ENCODE results near the gene NPM3.

DNA sequence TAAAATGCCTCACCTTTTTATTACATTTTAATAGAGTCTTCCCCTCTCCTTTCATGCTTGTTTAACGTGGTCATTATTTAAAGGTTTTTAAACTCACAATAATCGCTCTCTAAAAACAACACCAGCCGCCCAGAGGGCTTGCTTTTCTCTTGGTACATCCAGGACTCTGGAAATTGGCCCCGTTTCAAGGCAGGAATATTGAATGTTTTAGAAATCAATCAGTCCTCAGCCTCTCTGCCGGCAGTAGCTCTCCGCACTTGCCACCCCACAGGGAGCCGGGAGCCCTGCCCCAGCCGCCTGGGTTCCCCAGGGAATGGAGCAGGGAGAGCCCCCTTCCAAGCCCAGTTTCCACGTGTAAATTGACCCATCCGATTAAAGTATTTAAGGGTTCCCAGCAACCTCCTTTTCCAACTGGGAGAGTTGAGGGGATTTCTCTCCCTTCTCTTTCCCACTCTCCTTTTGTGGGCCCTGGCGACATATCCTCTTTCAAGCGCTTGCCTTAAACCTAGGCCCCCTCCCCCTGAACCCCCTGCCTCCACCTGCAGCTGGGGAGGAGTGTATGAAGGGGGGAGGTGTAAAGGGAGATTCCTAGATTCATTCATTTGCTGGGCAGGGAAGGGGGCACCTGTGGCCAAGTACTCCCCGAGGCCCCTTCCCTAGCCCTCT is 9.2 kb downstream of the NPM3 start:
- TF ChIP-seq TAF1 (IDR thresholded peaks at IDR 0.05; ENCODE audit: borderline replicate concordance, low read depth, low read length) (no peak), RAD21 (IDR thresholded peaks at IDR 0.05; ENCODE audit: low read length) (no peak)
- TF ChIP-seq, protein P1, sequence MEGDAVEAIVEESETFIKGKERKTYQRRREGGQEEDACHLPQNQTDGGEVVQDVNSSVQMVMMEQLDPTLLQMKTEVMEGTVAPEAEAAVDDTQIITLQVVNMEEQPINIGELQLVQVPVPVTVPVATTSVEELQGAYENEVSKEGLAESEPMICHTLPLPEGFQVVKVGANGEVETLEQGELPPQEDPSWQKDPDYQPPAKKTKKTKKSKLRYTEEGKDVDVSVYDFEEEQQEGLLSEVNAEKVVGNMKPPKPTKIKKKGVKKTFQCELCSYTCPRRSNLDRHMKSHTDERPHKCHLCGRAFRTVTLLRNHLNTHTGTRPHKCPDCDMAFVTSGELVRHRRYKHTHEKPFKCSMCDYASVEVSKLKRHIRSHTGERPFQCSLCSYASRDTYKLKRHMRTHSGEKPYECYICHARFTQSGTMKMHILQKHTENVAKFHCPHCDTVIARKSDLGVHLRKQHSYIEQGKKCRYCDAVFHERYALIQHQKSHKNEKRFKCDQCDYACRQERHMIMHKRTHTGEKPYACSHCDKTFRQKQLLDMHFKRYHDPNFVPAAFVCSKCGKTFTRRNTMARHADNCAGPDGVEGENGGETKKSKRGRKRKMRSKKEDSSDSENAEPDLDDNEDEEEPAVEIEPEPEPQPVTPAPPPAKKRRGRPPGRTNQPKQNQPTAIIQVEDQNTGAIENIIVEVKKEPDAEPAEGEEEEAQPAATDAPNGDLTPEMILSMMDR (IDR thresholded peaks at IDR 0.05) = no peak

Measured in SK-N-SH (cell line).